Purkinje cell (primary cell): Measurements from ENCODE around the gene ZBTB48. TPM values are rescaled to one million over a fixed set of nuclear protein-coding genes. Genes with fewer than 3 reads are reported as not detected.

Experiments used
- polyA plus RNA-seq: library from polyadenylated mRNA; unstranded; fragments of >200 nt; fragmentation: Nextera tagmentation; gene quantifications from 2 replicates; pipeline ENCODE4 v1.2.1, GENCODE V29; 2014

Gene ZBTB48
- polyA plus RNA-seq: 0.69 and 1.4 TPM in 2 replicates

DNA sequence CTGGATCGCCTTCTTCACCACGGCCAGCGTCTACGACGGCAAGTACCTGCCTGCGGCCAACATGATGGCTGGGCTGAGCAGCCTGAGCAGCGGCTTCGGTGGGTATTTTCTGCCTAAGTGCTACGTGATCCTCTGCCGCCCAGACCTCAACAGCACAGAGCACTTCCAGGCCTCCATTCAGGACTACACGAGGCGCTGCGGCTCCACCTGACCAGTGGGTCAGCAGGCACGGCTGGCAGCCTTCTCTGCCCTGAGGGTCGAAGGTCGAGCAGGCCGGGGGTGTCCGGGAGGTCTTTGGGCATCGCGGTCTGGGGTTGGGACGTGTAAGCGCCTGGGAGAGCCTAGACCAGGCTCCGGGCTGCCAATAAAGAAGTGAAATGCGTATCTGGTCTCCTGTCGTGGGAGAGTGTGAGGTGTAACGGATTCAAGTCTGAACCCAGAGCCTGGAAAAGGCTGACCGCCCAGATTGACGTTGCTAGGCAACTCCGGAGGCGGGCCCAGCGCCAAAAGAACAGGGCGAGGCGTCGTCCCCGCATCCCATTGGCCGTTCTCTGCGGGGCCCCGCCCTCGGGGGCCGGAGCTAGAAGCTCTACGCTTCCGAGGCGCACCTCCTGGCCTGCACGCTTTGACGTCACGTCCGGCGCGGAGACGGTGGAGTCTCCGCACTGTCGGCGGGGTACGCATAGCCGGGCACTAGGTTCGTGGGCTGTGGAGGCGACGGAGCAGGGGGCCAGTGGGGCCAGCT is at the start of gene ZBTB48:
Gene ZBTB48 (plus strand): TSS at position 621 of the 745 bp plus-strand sequence. CDS start 616 bp downstream, outside the sequence.

DNA sequence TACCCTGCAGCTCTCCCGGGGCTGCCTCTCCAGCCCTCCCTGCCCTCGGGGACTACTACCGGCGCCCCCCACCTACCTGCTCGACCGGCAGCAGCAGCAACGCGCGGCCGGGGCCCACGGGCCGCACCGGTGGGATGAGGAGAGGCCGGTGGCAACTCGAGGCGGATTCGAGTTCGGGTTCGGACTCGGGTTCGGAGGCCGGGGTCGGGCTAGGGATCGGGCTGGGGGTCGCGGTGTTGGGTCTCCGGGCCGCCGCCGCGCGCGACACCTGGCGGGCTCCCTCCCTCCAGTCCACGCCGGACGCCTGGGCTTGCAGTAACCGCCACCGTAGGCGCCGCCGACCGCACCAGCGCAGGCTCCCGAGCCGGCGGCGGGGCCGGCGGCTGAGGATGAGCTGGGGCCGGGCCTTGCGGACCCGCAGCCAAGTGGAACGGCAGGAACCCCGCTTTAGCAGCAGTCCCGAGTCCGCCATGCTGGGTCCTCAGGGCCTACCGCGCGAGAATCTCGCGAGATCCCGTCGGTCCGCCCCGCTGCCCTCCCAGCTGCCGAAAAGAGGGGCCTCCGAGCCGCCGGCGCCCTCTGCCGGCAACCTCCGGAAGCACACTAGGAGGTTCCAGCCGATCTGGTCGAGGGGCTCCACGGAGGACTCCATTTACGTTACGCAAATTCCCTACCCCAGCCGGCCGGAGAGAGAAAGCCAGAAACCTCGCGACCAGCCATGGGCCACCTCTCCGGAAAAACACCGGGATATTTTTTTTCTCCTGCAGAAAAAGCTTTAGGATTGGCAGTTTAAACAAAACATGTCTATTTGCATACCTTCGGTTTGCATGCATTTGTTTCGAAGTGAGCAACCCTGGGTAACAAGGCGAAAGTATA is 25.5 kb upstream of the ZBTB48 start, which contains the start of gene NOL9:
Gene NOL9 (minus strand): TSS at position 483 of the 876 bp plus-strand sequence. CDS start 11 bp downstream, at position 472.

DNA sequence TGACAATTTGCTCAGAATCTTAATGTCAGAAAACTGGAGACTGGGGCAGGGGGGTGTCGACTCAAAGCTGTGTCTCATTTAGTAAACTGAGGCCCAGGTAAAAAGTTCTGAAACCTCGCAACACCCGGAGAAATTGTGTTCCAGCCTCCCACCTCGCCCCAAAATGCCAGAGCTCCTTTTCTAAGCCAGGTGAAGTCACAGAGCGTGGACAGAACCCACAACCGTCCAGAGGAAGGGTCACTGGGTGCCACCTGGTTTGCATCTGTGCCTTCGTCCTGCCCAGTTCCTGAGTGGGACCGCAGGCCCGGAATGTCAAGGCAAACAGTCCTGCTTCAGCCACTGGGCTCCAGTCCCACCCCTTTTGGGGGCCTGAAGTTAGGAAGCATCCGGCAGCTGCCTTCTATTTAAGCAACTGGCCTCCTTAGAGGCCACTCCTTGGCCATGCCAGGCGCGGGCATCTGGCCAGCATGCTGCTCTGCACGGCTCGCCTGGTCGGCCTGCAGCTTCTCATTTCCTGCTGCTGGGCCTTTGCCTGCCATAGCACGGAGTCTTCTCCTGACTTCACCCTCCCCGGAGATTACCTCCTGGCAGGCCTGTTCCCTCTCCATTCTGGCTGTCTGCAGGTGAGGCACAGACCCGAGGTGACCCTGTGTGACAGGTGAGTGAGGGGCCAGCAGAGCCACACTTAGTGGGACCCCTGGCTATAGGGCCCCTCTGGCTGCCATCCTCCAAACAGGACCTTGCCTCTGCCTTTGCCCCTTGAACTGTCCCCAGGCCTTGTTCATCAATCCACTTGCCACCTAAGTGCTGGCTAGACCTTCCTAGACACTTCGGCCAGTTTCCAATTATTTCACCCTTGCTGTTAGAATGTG is 24.7 kb upstream of the ZBTB48 start, which contains the start of gene TAS1R1:
Gene TAS1R1 (plus strand): TSS at position 401 of the 872 bp plus-strand sequence. CDS start 67 bp downstream, at position 468.

GRCh38 chr1:6602669-6603237 is 23.0 kb downstream of the ZBTB48 start, which contains the start of gene KLHL21:
Gene KLHL21 (minus strand): TSS chr1:6602869. CDS start chr1:6602817, 52 bp downstream.

DNA sequence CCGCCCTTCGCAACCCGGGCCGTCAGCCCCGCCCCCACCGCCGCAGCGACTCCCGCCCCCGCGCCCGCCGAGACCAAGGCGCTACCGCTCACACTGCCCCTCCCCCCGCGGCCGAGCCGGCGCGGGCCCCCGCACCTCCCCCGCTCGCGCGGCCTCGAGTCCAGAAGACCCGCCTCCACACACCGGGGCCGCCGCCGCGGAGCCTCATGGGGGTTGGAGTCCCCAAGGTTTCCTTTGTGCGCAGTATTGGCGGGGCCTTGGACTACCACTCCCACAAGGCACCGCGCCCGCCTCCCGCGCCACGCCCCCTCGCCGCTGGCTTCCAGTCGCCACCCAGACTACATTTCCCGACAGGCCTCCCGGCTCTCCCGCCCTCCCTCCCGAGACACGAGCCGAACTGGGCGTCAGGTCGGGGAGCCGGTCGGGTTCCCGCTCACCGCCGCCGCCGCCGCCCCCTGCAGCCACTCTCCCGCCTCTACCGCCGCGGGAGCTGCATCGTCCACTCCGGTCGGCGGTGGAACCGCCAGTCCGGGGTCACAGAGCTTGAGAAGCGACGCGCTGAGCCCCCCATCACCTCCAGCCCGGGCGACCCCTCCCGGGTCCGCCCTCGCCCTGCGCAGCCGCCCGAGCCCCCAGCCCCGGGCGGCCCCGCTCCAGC is 33.7 kb downstream of the ZBTB48 start, which contains the start of gene PHF13:
Gene PHF13 (plus strand): TSS at position 371 of the 658 bp plus-strand sequence. CDS start 336 bp downstream, outside the sequence.

GRCh38 chr1:6624710-6625583 is 45.2 kb downstream of the ZBTB48 start, which contains the start of gene THAP3:
Gene THAP3 (plus strand): TSS chr1:6624868. CDS start chr1:6625219, 351 bp downstream.

Other genes starting within 250 kb of the ZBTB48 start
- gene ACOT7, start 186.2 kb upstream of the ZBTB48 start, polyA plus RNA-seq: 153 and 161 TPM in 2 replicates
- not detected in 2 replicates for gene HES2, start 160.1 kb upstream of the ZBTB48 start, polyA plus RNA-seq
- 5.3 and 10.1 TPM in 2 replicates for gene ESPN, start 155.2 kb upstream of the ZBTB48 start, polyA plus RNA-seq
- gene TNFRSF25, start 113.8 kb upstream of the ZBTB48 start, polyA plus RNA-seq: 2.7 and 6.0 TPM in 2 replicates
- 1.8 and 2.4 TPM in 2 replicates for gene PLEKHG5, start 88.3 kb upstream of the ZBTB48 start, polyA plus RNA-seq
- 2.2 and 4.6 TPM in 2 replicates for gene NOL9, start 25.5 kb upstream of the ZBTB48 start, polyA plus RNA-seq
- 0.35 TPM in 1 of 2 replicates, not detected in the other for gene TAS1R1, start 24.7 kb upstream of the ZBTB48 start, polyA plus RNA-seq
- 1.6 and 2.7 TPM in 2 replicates for gene KLHL21, start 22.9 kb downstream of the ZBTB48 start, polyA plus RNA-seq
- gene PHF13, start 33.7 kb downstream of the ZBTB48 start, polyA plus RNA-seq: 2.1 and 2.3 TPM in 2 replicates
- gene THAP3, start 44.9 kb downstream of the ZBTB48 start, polyA plus RNA-seq: 4.7 and 7.4 TPM in 2 replicates
- 26.0 and 32.5 TPM in 2 replicates for gene DNAJC11, start 121.8 kb downstream of the ZBTB48 start, polyA plus RNA-seq
- gene CAMTA1, start 205.5 kb downstream of the ZBTB48 start, polyA plus RNA-seq: 153 and 194 TPM in 2 replicates